IPS-20b (cell line): ENCODE data around the gene SLC10A7.

Experiments used
- H3K27ac ChIP-seq: one replicate; pipeline ENCODE4 v1.5.1; 2013; ENCODE audit warnings: low read length
- H3K27me3 ChIP-seq: 2 replicates; pipeline ENCODE4 v1.6.1; 2013; ENCODE audit warnings: mild to moderate bottlenecking, low read length, inconsistent platforms; ENCODE audit not compliant: insufficient read depth
- H3K36me3 ChIP-seq: 2 replicates; pipeline ENCODE4 v1.6.1; 2013; ENCODE audit warnings: low read depth, mild to moderate bottlenecking, inconsistent platforms, low read length, moderate library complexity; ENCODE audit not compliant: insufficient read depth
- H3K4me1 ChIP-seq: 2 replicates; pipeline ENCODE4 v1.6.1; 2013; ENCODE audit warnings: mild to moderate bottlenecking, control low read depth, inconsistent platforms, low read length, moderate library complexity; ENCODE audit not compliant: insufficient read depth
- H3K4me3 ChIP-seq: 2 replicates; pipeline ENCODE4 v1.5.1; 2013; ENCODE audit warnings: mild to moderate bottlenecking, low read length, inconsistent platforms
- H3K9ac ChIP-seq: 2 replicates; pipeline ENCODE4 v1.6.1; 2013; ENCODE audit warnings: low read depth, mild to moderate bottlenecking, inconsistent platforms, low read length, moderate library complexity
- H3K9me3 ChIP-seq: 2 replicates; pipeline ENCODE4 v1.6.1; 2013; ENCODE audit warnings: mild to moderate bottlenecking, low read depth, low read length, inconsistent platforms; ENCODE audit not compliant: insufficient read depth

The SLC10A7 gene

DNA sequence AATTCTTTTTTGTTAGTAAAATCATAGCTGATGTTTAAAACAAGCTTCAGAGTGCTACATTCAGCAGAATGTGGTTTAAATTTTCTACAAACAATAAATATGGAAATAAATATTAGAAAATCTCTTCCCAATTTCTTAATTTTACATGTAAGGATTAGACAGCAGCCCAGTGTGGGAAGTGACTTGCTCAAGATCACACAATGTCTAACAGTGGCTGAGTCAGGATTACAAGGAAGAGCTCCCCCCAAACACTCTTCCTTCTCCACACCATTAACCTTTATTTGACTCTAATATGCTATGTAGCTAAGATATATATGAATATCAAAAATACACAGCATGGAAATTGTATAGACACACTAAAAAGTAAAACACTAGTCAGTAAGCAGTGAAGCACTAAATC, 59.5 kb downstream of the SLC10A7 start:
- Histone ChIP-seq H3K36me3 (no peaks in the 10 kb centered on the region), H3K9ac (no peak overlapping the region), H3K27me3 (no peaks in the 10 kb centered on the region), H3K4me1 (no peaks in the 10 kb centered on the region), H3K27ac (no peak overlapping the region), H3K4me3 (no peak overlapping the region), H3K9me3 (no peaks in the 10 kb centered on the region)

- H3K27ac ChIP-seq, result peak overlapping the region; percentile 18
- no peak overlapping the region for H3K9ac ChIP-seq
- no peak overlapping the region for H3K4me3 ChIP-seq
- H3K4me1 ChIP-seq, result peaks cover 6% of the 10 kb centered on the region; the same call in 1 of the 2 replicates
- no peaks in the 10 kb centered on the region for H3K9me3 ChIP-seq
- H3K27me3 ChIP-seq, result no peaks in the 10 kb centered on the region
- H3K36me3 ChIP-seq, result no peaks in the 10 kb centered on the region
Observed at GRCh38 chr4:146458594-146458993, 63.1 kb downstream of the SLC10A7 start.

DNA sequence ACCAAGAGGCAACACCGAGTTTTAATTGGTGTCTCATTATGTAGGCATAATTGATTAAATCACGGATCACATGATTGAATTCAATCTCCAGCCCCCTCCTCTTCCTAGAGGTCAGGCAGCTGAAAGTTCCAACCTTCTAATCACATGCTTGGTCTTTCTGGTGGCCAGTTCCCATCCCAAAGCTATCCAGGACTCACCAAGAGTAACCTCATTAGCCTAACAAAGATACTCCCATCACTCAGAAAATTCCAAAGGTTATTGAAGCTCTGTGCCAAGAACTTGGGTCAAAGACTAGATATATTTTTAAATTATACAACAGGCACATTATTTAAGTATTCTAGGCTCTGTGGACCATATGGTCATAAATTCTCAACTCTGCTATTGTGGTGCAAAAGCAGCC, 65.1 kb downstream of the SLC10A7 start:
- Histone ChIP-seq H3K27me3 (no peaks in the 10 kb centered on the region), H3K4me1 (peaks cover 6% of the 10 kb centered on the region; the same call in 1 of the 2 replicates), H3K27ac (no peak overlapping the region), H3K36me3 (no peaks in the 10 kb centered on the region), H3K4me3 (no peak overlapping the region), H3K9me3 (no peaks in the 10 kb centered on the region), H3K9ac (no peak overlapping the region)

GRCh38 chr4:146453181-146453807, 68.4 kb downstream of the SLC10A7 start:
- H3K27me3 ChIP-seq, result no peaks in the 10 kb centered on the region
- H3K9me3 ChIP-seq, result no peaks in the 10 kb centered on the region
- no peaks in the 10 kb centered on the region for H3K36me3 ChIP-seq
- no peak overlapping the region for H3K4me3 ChIP-seq
- no peak overlapping the region for H3K27ac ChIP-seq
- H3K9ac ChIP-seq, result no peak overlapping the region
- peaks cover 6% of the 10 kb centered on the region; the same call in 1 of the 2 replicates for H3K4me1 ChIP-seq

DNA sequence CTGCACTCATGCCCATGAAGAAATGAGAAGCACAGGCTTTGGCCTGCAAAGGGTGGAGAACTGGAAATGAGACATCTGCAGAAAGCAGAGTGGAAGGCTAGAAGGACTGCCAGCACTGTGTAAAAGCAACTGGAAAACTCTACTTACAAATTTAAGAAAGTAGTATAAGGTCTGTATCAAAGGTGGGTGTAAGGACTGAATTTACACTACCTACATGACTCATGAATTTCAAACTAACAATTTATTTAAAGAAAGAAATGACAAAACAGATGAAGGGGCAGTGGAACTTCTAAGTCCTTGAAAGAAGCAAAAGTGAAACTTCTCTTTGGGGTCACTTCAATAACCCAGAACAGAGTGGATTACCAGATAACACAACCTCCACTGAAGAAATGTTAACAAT, 71.2 kb downstream of the SLC10A7 start:
- H3K4me3 ChIP-seq, result no peak overlapping the region
- H3K27ac ChIP-seq, result no peak overlapping the region
- no peaks in the 10 kb centered on the region for H3K9me3 ChIP-seq
- H3K27me3 ChIP-seq, result no peaks in the 10 kb centered on the region
- no peaks in the 10 kb centered on the region for H3K4me1 ChIP-seq
- no peaks in the 10 kb centered on the region for H3K36me3 ChIP-seq
- H3K9ac ChIP-seq, result no peak overlapping the region

DNA sequence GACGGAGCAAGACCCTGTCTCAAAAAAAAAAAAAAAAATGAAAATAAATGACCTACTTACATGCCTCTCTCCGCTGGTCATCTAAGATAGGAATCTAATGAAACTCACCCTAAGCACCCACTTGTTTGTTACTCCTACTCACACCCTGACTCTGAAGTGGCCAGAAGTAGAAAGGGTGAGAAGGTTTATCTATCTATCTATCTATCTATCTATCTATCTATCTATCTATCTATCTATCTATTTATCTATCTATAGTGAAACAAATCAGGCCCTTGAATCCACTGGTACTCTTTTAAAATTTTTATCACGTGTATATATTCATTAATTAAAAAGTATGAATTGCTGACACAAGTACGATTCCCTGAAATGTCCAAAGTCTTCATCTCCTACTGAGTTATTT, 75.2 kb downstream of the SLC10A7 start:
- no peak overlapping the region for H3K4me3 ChIP-seq
- H3K4me1 ChIP-seq, result peaks cover 5% of the 10 kb centered on the region
- no peaks in the 10 kb centered on the region for H3K9me3 ChIP-seq
- no peak overlapping the region for H3K9ac ChIP-seq
- no peaks in the 10 kb centered on the region for H3K27me3 ChIP-seq
- H3K27ac ChIP-seq, result no peak overlapping the region
- H3K36me3 ChIP-seq, result no peaks in the 10 kb centered on the region

GRCh38 chr4:146445198-146446150, 76.3 kb downstream of the SLC10A7 start:
- Histone ChIP-seq H3K27ac (no peak overlapping the region), H3K27me3 (no peaks in the 10 kb centered on the region), H3K9me3 (no peaks in the 10 kb centered on the region), H3K36me3 (no peaks in the 10 kb centered on the region), H3K4me1 (peaks cover 5% of the 10 kb centered on the region), H3K4me3 (no peak overlapping the region), H3K9ac (no peak overlapping the region)

GRCh38 chr4:146443525-146443924, 78.2 kb downstream of the SLC10A7 start:
- Histone ChIP-seq H3K4me1 (peaks cover 5% of the 10 kb centered on the region), H3K4me3 (no peak overlapping the region), H3K9ac (no peak overlapping the region), H3K36me3 (no peaks in the 10 kb centered on the region), H3K27me3 (no peaks in the 10 kb centered on the region), H3K27ac (no peak overlapping the region), H3K9me3 (no peaks in the 10 kb centered on the region)

DNA sequence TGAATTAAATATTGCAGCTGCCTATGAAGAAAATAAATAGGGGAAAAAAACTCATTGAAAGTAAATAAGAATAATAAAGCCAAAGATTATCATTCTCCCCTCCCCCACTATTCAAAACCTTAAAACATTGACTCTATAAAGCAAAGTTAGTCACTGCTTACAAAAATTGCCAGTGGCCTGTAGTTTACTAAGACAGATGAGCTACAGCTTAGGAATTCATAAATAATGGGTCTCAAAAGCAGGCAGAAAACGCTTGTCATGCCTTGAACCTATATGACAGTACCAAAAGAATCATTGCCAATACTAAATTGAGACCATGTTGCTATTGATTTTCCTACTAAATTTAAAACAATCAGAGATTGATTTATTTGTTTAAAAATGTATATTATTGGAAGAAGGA, 78.9 kb downstream of the SLC10A7 start:
- no peak overlapping the region for H3K4me3 ChIP-seq
- H3K9me3 ChIP-seq, result no peaks in the 10 kb centered on the region
- H3K9ac ChIP-seq, result no peak overlapping the region
- H3K36me3 ChIP-seq, result no peaks in the 10 kb centered on the region
- no peak overlapping the region for H3K27ac ChIP-seq
- H3K4me1 ChIP-seq, result peaks cover 7% of the 10 kb centered on the region
- no peaks in the 10 kb centered on the region for H3K27me3 ChIP-seq

- no peak overlapping the region for H3K27ac ChIP-seq
- no peak overlapping the region for H3K4me3 ChIP-seq
- no peaks in the 10 kb centered on the region for H3K36me3 ChIP-seq
- no peaks in the 10 kb centered on the region for H3K9me3 ChIP-seq
- no peaks in the 10 kb centered on the region for H3K27me3 ChIP-seq
- peaks cover 9% of the 10 kb centered on the region for H3K4me1 ChIP-seq
- H3K9ac ChIP-seq, result no peak overlapping the region
Observed at GRCh38 chr4:146439999-146440398, 81.7 kb downstream of the SLC10A7 start.

DNA sequence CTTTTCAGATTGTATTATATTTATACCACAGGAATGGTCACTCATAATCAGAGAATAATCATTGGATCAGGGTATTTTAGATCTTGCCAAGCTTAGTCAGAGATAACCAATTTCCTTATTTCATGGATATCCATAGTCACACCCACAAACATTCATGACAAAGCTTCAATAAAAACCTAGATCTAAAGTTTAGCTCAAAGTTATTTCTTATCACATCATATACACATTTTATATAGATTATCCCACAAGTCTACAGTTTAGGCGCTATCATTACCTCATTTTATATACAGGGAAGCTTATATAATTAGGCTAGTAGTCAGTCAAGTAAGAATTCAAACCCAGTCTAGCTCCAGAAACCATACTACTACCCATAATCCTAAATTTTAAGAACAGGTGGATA, 82.3 kb downstream of the SLC10A7 start:
- Histone ChIP-seq H3K4me1 (peaks cover 9% of the 10 kb centered on the region), H3K36me3 (no peaks in the 10 kb centered on the region), H3K27me3 (no peaks in the 10 kb centered on the region), H3K9ac (no peak overlapping the region), H3K27ac (no peak overlapping the region), H3K4me3 (no peak overlapping the region), H3K9me3 (no peaks in the 10 kb centered on the region)

DNA sequence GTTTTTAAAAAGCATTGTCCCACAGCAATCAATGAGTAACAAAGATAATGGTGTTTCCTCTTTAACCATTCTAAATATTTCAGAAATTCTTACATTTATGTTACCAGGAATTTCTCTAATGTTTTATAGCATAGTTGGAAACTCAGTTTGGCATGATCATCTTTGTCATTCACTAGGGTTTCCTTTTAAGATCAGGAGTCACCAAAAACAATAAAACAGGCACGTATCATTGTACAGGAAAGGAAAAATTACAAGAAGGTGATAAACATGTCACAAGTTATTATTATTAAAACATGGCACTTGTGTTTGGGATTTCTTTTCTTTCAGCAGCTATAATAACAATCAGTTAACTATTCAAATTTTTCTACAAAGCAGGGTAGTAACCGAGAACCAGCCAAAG, 84.0 kb downstream of the SLC10A7 start:
- H3K9me3 ChIP-seq, result no peaks in the 10 kb centered on the region
- H3K4me1 ChIP-seq, result peaks cover 8% of the 10 kb centered on the region
- no peaks in the 10 kb centered on the region for H3K27me3 ChIP-seq
- H3K36me3 ChIP-seq, result no peaks in the 10 kb centered on the region
- no peak overlapping the region for H3K27ac ChIP-seq
- H3K9ac ChIP-seq, result no peak overlapping the region
- no peak overlapping the region for H3K4me3 ChIP-seq
